ENCODE results near the gene UBXN4. TPM values are rescaled to one million over a fixed set of nuclear protein-coding genes. Genes with fewer than 3 reads are reported as not detected.

Gene UBXN4
- polyA plus RNA-seq, 1 of the 3 experiments (the other 2 are of a cell fraction), result 32.7 TPM

DNA sequence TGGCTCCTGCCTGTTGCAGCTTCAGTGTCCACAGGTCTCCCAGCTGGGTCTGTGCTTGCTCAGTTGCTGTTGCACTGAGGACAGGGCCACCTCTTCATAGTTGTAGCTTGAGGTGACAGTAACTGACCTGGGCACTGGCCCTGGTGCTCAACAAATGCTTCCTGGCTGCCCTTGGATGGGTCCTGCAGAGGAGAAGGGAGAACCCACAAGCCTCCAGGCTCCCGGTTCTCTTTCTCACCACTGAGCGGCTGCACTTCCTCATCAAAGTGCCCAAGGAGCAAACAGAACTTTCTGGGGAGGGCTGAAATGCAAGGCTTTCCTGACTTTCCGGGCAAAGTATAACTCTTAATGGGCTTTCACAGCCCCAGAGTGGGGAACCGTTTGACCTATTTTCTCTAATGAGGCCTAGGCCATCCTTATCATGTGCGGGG lies 56.6 kb downstream of the UBXN4 start (continued):
- no peak for TF ChIP-seq MXI1 (IDR thresholded peaks at IDR 0.05; ENCODE audit: low read depth, low read length)

GRCh38 chr2:135798762-135799161 lies 57.1 kb downstream of the UBXN4 start:
- ChIA-PET POLR2A (no interaction called here), CTCF (interaction anchor here (0.8 to 4.6 kb wide), 15 partner anchors 9 to 861 kb away, joined by 3 to 75 read pairs (median 7); no protein-coding TSS in a partner anchor)
- Histone ChIP-seq H3K27me3 (ENCODE audit: insufficient read depth) (no peaks in the 10 kb centered on the region), H3K9ac (no peak overlapping the region), H3K9me2 (no peaks in the 10 kb centered on the region), H2AFZ (ENCODE audit: low read depth) (no peak overlapping the region), H4K20me1 (ENCODE audit: insufficient read depth) (no peaks in the 10 kb centered on the region), H3K27ac (ENCODE audit: low read depth in 2 of 2, low read length in 1 of 2) (no peak overlapping the region), H3F3A (replicated peaks; ENCODE audit: insufficient read depth) (no peaks in the 10 kb centered on the region), H3K4me2 (no peak overlapping the region), H3K4me1 (ENCODE audit: control insufficient read depth in 1 of 2, insufficient read depth in 2 of 2, low read depth in 1 of 2, low read length in 1 of 2) (no peaks in the 10 kb centered on the region; a peak in 1 of 4 replicates), H3K4me3 (ENCODE audit: low read depth in 2 of 2, low read length in 1 of 2) (no peak overlapping the region), H3K9me3 (no peaks in the 10 kb centered on the region), H3K79me2 (ENCODE audit: insufficient read depth) (no peaks in the 10 kb centered on the region), H3K36me3 (replicated peaks in 1 of 2; ENCODE audit: control insufficient read depth in 1 of 2, insufficient read depth in 2 of 2, low read length in 1 of 2) (no peaks in the 10 kb centered on the region)
- DNase-seq, result no peak
- 45% methylated on average over 4 of the region's 4 CpGs for WGBS (ENCODE audit: low lambda C conversion rate)
- TF ChIP-seq YY1 (IDR thresholded peaks at IDR 0.05; ENCODE audit: low read depth) (no peak), GABPA (IDR thresholded peaks at IDR 0.05; ENCODE audit: low read depth) (no peak)

DNA sequence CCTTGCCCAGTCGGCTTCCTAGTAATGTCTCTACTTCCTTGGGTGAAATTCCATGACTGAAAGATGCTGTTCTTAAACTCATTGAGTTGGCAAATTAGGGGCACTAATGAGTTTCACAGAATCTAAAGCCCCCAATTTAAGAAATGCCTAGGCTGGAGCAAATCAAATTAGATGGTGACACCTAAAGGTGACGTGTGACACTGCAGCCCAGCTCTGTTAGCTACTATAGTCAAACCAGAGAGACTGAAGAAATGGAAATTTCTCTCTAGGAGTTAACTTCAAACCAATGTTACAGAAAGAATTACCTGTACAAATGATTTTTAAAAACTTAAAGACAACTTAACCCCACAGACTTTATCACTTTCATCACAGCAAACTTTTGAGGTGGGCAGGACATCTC lies 58.1 kb downstream of the UBXN4 start:
- no peaks in the 10 kb centered on the region for H3K27me3 ChIP-seq (ENCODE audit: insufficient read depth)
- TF ChIP-seq FOXJ3 (CRISPR knock-in tag; IDR thresholded peaks at IDR 0.05), result no peak
- no peak for TF ChIP-seq MXI1 (IDR thresholded peaks at IDR 0.05; ENCODE audit: low read depth, low read length)
- TF ChIP-seq JUND (IDR thresholded peaks at IDR 0.05), result no peak
- TF ChIP-seq CTCF (IDR thresholded peaks at IDR 0.05), result no peak
- TF ChIP-seq RAD21 (IDR thresholded peaks at IDR 0.05; ENCODE audit: low read length), result no peak
- TF ChIP-seq RFX5 (IDR thresholded peaks at IDR 0.05; ENCODE audit: low read length), result no peak
- no peak for TF ChIP-seq SIN3A (IDR thresholded peaks at IDR 0.05; ENCODE audit: borderline replicate concordance, low read depth, low read length)
- H4K20me1 ChIP-seq (ENCODE audit: insufficient read depth), result no peaks in the 10 kb centered on the region
- WGBS (ENCODE audit: low lambda C conversion rate), result 37% methylated on average over 2 of the region's 2 CpGs
- no peak for DNase-seq
- no peak overlapping the region for H3K9ac ChIP-seq
- H3K9me2 ChIP-seq, result no peaks in the 10 kb centered on the region
- H3F3A ChIP-seq (replicated peaks; ENCODE audit: insufficient read depth), result no peaks in the 10 kb centered on the region
- H3K4me1 ChIP-seq (ENCODE audit: control insufficient read depth in 1 of 2, insufficient read depth in 2 of 2, low read depth in 1 of 2, low read length in 1 of 2), result no peaks in the 10 kb centered on the region; a peak in 1 of 4 replicates
- H3K27ac ChIP-seq (ENCODE audit: low read depth in 2 of 2, low read length in 1 of 2), result no peak overlapping the region
- no peaks in the 10 kb centered on the region for H3K9me3 ChIP-seq
- no peaks in the 10 kb centered on the region for H3K36me3 ChIP-seq (replicated peaks in 1 of 2; ENCODE audit: control insufficient read depth in 1 of 2, insufficient read depth in 2 of 2, low read length in 1 of 2)
- no peaks in the 10 kb centered on the region for H3K79me2 ChIP-seq (ENCODE audit: insufficient read depth)
- ChIA-PET CTCF (interaction anchor here (0.9 to 4.6 kb wide), 5 partner anchors 8 to 797 kb away, joined by 3 to 75 read pairs (median 46); no protein-coding TSS in a partner anchor), POLR2A (no interaction called here)
- no peak overlapping the region for H3K4me3 ChIP-seq (ENCODE audit: low read depth in 2 of 2, low read length in 1 of 2)
- no peak overlapping the region for H3K4me2 ChIP-seq
- no peak overlapping the region for H2AFZ ChIP-seq (ENCODE audit: low read depth)
